NCI-H510A (cell line): ENCODE measurements around the gene KCNE3.
"Not testable (repeated sequence)": the region's sequence is repeated elsewhere in the genome, so short reads cannot be mapped to it uniquely, and the experiment has no call there.

ENCODE experiments used
- DNase-seq: peaks from one replicate; lab custom pipeline; 2025; lab: John Stamatoyannopoulos, UW

The KCNE3 gene

GRCh38 chr11:74443071-74443864 lies 24.1 kb downstream of the KCNE3 start:
- peak; percentile 24 for DNase-seq

- no peak for DNase-seq
These were observed 24.7 kb downstream of the KCNE3 start for GRCh38 chr11:74442636-74443035.

GRCh38 chr11:74438681-74439080 lies 28.7 kb downstream of the KCNE3 start:
- DNase-seq, result no peak

DNA sequence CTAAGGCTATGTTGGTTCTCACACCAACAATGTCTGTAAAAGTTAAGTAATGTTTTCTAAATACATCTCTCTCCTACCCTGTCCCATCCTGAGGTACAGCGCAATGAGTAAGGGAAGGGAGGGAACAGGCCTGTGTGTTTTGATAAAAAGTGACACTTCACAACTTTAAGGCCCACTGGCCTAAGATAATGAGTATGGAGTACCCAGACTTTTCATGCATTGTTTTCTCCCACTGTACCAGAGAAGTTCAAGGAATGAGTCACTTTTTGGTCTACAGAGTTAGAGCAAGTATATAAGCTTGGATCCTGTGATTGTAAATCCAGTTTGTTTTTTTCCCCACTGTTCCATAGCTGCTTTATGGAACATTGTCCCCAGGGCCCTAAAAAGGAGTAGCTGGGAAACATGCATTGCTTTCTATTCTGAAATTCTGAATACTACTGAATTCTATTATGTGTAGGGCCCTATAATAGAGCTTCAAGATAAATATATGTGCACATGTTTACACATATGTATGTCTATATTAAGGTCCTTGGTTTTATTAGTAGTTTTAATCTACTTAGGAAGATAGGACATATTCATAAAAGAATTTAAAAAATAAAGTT lies 29.8 kb downstream of the KCNE3 start:
- no peak for DNase-seq

GRCh38 chr11:74434528-74434927 lies 32.8 kb downstream of the KCNE3 start:
- DNase-seq, result no peak

DNA sequence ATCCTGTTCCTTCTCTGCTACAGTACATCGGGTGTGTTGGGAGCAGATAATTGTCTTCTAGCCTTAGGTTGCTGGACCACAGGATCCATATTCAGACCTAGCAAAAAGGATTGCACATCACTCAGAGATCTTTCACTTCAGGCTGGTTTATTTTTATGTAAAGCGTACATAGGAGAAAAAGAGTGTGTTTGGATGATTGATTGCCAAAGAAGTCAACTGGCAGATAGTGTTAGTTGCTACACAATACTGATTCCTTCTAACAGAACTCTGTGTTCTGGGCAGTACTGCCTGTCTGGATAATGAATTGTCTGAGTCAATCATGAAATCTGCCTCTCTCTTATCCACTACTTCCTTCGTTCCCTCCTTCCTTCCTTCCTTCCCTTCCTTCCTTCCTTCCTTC lies 38.1 kb downstream of the KCNE3 start:
- no peak for DNase-seq

GRCh38 chr11:74427384-74427886 lies 39.9 kb downstream of the KCNE3 start:
- DNase-seq, result no peak

DNA sequence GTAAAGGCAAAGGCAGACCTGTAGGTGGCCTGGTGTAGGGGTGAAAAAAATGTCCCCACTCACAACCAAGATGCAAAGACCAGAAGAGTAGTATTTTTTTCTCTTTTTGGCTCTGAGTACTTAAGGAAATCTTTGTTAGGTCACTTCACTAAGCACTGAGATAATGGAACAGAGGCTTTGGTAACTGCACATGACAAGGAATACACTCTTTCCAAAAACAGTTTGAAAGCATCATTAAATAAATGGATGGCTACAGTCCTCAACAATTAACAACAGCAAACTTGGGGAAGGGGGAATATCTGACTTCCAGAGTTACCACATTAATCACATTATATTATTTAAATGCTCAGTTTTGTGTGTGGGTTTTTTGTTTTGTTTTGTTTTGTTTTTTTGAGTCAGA lies 42.2 kb downstream of the KCNE3 start:
- DNase-seq, result no peak

- DNase-seq, result no peak
These were observed 48.8 kb downstream of the KCNE3 start for GRCh38 chr11:74418509-74418895.

DNA sequence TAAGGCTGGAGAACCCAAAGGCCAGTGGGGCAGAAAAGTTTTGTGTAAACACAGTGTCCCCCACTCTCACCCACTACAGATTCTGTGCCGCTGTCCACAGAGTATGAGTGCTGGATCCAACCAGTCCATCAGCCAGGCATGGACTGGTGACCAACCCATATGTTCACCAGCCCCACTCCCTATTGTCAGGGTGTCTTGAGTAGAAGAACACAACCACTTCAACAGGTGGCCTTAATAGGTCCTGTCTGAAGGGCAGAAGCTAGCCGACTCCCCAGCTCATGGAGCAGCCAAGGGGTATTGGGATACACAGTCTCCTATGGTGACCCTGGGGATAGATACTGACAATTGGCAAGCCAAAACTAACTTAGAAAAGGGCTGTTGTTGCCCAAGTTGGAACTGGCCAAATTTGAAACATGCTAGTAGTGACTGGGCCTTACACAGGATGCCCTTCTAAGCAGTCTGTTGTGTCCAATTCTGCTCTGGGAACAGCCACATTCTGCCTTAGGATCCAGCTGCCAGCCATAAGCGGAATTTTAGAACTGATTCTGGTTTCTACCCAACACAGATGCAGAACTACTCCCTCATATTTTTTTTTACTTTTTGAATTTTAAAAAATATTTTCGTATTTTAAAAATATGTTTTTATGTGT lies 49.4 kb downstream of the KCNE3 start:
- no peak for DNase-seq

DNA sequence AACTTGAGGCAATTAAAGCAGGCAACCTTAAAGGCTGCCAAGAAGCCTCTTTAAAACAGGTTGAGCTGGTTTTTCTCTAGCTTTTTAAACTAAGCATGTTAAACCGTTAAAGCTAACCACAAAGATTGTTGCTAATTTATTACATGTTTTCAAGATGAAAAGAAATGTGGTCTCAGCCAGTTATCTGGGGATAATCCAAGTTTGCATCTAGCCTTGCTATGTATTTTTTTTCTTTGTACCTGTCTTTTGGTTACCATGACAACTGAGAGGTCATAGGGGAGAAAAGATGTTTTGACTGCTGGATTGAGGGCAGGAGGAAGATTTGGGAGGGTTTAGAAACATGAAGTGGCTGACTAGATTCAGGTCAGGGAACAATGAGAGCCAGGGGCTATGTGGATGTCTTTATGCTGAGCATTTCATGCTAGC lies 50.0 kb downstream of the KCNE3 start:
- DNase-seq, result peak; percentile 48

- not testable (repeated sequence) for DNase-seq
These were observed 50.4 kb downstream of the KCNE3 start for GRCh38 chr11:74416974-74417373.

DNA sequence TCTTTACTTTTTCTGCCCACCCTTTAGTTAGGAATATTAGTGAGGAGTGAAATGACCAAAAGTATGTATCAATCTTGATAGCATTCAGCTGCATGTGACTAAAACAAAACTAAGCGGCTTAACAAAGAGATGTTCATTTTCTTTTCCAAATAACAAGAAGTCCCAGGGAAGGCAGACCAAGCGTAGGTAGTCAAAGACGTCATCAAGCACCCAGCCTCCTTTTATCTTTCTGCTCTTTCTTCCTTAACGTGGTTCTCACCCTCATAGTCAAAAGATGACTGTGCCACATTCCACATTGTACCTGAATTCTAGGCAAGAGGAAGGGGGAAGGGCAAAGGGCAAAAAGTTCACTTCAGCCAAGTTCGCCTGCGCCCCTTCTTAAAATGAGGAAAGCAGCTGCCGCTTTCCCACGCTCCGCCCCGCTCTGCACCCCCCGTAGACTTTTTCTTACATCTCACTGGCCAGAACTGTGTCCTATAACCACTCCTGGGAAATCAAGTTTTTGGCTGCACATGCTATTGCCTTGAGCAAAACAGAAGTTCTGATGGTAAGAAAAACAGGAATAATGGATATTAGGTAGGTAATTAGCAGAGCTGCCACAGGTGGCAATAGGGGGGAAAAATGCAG lies 54.5 kb downstream of the KCNE3 start:
- DNase-seq, result no peak

DNA sequence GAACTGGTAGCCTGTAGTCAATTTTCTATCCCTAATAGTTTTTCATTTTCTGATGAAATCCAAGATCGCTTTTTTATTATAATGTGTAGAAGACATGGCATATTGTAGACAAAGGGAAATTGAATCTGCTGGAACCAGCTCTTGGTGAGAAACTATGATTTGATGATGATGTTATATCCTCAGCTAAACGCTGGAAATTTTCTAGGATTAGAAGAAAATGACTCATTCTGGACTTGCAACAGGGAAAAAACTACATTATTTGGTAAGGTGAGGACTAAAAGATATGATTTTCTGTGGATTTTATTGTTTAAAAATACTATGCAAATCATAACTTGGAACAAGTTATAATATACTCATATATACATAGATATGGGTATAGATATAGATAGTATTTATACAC lies 55.0 kb downstream of the KCNE3 start:
- no peak for DNase-seq

DNA sequence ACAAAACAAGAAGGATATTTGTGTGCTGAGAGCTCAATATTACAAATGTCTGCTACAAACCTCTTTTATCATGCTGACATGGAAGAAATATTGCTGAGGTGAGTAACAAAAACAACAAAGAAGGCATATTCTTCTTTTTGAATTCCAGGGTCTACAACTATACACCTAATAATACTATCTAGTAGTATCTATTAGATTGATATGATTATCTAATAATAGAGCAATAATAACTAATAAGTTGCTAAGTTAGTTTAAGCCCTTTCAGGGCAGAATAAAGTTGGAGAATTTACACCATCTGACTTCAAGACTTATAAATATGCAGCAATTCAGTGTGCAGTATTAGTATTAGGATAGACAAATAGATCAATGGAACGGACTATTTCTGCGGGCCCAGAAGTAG lies 57.7 kb downstream of the KCNE3 start:
- DNase-seq, result no peak
